PC-9 (cell line): Measurements from ENCODE around the gene B4GALT1.

Experiments
- EZH2 ChIP-seq: fragments of 200-600 bp; sonication (generic); IDR thresholded peaks from 2 replicates; pipeline ENCODE4 v1.8.0; 2017; ENCODE audit warnings: antibody characterized with exemption, low read depth
- TF ChIP-seq, protein P1 (sequence below): fragments of 200-600 bp; sonication (generic); conservative IDR thresholded peaks from 2 replicates; pipeline ENCODE4 v1.6.1; 2017; ENCODE audit warnings: mixed run types, antibody characterized with exemption, mild to moderate bottlenecking, moderate library complexity

GRCh38 chr9:33188711-33189110 is 21.6 kb upstream of the B4GALT1 start:
- TF ChIP-seq, protein P1, sequence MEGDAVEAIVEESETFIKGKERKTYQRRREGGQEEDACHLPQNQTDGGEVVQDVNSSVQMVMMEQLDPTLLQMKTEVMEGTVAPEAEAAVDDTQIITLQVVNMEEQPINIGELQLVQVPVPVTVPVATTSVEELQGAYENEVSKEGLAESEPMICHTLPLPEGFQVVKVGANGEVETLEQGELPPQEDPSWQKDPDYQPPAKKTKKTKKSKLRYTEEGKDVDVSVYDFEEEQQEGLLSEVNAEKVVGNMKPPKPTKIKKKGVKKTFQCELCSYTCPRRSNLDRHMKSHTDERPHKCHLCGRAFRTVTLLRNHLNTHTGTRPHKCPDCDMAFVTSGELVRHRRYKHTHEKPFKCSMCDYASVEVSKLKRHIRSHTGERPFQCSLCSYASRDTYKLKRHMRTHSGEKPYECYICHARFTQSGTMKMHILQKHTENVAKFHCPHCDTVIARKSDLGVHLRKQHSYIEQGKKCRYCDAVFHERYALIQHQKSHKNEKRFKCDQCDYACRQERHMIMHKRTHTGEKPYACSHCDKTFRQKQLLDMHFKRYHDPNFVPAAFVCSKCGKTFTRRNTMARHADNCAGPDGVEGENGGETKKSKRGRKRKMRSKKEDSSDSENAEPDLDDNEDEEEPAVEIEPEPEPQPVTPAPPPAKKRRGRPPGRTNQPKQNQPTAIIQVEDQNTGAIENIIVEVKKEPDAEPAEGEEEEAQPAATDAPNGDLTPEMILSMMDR, result no peak
- no peak for TF ChIP-seq EZH2
